ENCODE results near the gene KLRK1. TPM values are rescaled to one million over a fixed set of nuclear protein-coding genes. Genes with fewer than 3 reads are reported as not detected.
"Not testable (repeated sequence)": the region's sequence is repeated elsewhere in the genome, so short reads cannot be mapped to it uniquely, and the experiment has no call there.

KLRK1 gene
- total and polyA plus RNA-seq, 4 experiments from 2014 or later, result 1.3 to 1.9 (median 1.4) TPM

DNA sequence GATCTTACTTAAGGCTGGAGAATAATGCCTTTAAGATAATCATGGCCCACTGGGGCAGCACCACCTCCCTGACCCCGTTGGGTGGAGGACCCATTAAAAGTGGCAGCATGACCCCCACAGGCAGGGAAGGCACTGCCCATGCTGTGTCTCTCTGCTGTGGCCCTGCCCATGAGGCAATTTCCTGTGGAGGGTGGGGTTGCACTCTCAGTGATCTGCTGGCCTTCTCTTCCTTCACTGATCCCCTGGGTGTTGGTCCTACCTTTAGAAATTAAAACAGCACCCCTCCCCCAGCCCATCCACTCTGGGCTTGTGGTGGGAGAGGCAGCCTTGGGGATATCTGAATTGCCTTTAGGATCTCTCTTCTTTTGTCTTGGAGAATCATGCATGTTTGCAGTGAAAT, 17.3 kb downstream of the KLRK1 start:
- peaks cover 0 to 8% (median under 1%) of the 10 kb centered on the region in 8 donors for H3K9me3 Mint-ChIP-seq
- POLR2A ChIA-PET (ENCODE audit: partially characterized antibody), result no interaction called here
- no peak overlapping the region for H3K27ac ChIP-seq (ENCODE audit: low read depth, low read length)
- CTCF ChIA-PET (ENCODE audit: partially characterized antibody), result no interaction called here
- H3K9me3 ChIP-seq (ENCODE audit: control insufficient read depth in 1 of 2, low read length in 2 of 2), result no peaks in the 10 kb centered on the region
- H3K27me3 Mint-ChIP-seq, result peaks cover 6 to 7% of the 10 kb centered on the region in 2 donors
- DNase-seq, result no peak
- H3K4me3 ChIP-seq (ENCODE audit: low read length in 2 of 2), result no peak overlapping the region
- intact Hi-C loops (cut with micrococcal nuclease), result no loop called here
- no peaks in the 10 kb centered on the region for H3K27me3 ChIP-seq (ENCODE audit: insufficient read depth, low read length)
- H3K27ac Mint-ChIP-seq, result no peak overlapping the region
- H3K36me3 ChIP-seq (ENCODE audit: insufficient read depth, low read length), result no peaks in the 10 kb centered on the region
- H3K36me3 Mint-ChIP-seq, result peaks cover 0 to 4% of the 10 kb centered on the region in 2 donors
- H3K4me1 ChIP-seq (ENCODE audit: insufficient read depth, low read length), result no peaks in the 10 kb centered on the region
- H3K4me1 Mint-ChIP-seq, result peaks cover 0 to 5% (median 4%) of the 10 kb centered on the region in 4 donors
- H3K4me3 Mint-ChIP-seq, result no peak overlapping the region

DNA sequence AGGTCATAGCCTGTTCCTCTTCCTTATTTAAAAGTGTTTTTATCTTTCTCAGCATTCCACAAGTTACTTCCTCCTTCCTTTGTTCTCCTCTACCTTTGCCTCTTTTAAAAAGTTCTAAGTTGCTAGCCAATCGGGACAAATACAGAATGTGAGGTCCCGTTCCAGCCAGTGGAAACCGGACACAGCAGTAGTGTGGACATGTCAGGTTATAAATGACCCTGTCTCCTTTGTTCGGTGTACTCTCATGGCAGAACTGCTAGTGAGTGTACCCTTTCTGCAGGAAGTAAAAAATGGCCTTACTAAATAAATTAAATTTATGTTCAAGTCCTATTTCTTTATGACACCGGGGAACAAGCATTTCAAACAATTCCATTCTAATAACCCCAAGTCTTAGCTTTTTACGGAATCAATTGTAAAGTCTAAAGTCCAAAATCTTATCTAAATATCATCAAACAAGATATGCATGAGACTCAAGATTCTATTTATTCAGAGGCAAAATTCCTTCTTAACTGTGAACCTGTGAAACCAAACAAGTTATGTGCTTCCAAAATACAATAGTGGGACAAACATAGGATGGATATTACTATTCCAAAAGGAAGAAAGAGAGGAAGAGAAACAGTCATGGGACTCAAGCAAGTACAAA, 17.8 kb downstream of the KLRK1 start:
- H3K4me1 ChIP-seq (ENCODE audit: insufficient read depth, low read length), result not testable (repeated sequence)

DNA sequence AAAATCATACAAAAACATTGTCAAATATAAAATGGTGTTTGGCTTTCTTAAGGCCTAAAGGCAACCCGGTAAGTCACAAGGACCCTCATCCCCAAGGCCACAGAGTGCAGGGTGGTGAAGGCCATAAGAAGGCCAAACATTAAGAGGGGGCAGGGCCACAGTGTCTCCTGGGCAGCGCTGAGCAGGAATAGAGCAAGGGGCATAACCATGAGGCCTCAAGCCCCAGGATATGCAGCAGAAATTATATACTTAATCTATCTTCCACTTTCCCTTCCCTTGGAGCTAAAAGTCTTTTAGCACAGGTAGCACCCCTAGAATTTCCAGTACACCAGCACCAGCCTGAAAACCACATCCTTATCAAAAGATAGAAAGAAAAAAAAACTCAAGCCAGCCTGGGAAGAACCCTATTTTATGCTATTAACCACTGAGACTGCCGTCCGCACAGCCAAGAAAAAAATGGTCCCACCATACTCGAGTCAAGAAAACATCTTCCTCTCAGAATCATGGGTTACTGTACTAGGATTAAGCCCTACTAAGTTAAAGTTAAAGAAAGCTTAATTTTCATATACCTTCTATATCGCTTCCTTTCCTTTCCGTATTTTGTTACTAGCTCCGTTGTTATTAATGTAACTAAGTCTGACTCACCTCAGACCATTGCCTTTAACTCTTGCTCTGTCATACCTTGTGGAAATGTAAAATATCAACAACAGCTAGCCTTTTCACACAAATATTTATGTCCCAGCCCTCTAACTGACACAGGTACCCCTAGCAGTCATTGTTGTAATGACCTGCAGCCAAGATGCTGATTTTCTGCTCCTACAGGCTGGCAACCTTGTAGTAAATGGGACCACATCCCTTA, 20.1 kb downstream of the KLRK1 start:
- no peak for DNase-seq
- Mint-ChIP-seq H3K27me3 (peaks cover 6 to 7% of the 10 kb centered on the region in 2 donors), H3K27ac (peak overlapping the region in 1 of 7 donors; percentile 62), H3K4me1 (peaks cover 0 to 5% (median 4%) of the 10 kb centered on the region in 4 donors), H3K4me3 (no peak overlapping the region), H3K36me3 (no peaks in the 10 kb centered on the region), H3K9me3 (peaks cover 0 to 5% (median 0%) of the 10 kb centered on the region in 8 donors)
- CTCF ChIA-PET (ENCODE audit: partially characterized antibody), result no interaction called here
- no peaks in the 10 kb centered on the region for H3K36me3 ChIP-seq (ENCODE audit: insufficient read depth, low read length)
- POLR2A ChIA-PET (ENCODE audit: partially characterized antibody), result no interaction called here
- H3K4me3 ChIP-seq (ENCODE audit: low read length in 2 of 2), result no peak overlapping the region
- intact Hi-C loops (cut with micrococcal nuclease), result no loop called here
- peaks cover 10% of the 10 kb centered on the region for H3K4me1 ChIP-seq (ENCODE audit: insufficient read depth, low read length)
- H3K27ac ChIP-seq (ENCODE audit: low read depth, low read length), result no peak overlapping the region
- no peaks in the 10 kb centered on the region for H3K9me3 ChIP-seq (ENCODE audit: control insufficient read depth in 1 of 2, low read length in 2 of 2)
- no peaks in the 10 kb centered on the region for H3K27me3 ChIP-seq (ENCODE audit: insufficient read depth, low read length)

More for the DNA sequence above, 17.8 kb downstream of the KLRK1 start:
- POLR2A ChIA-PET (ENCODE audit: partially characterized antibody); H3K4me3 Mint-ChIP-seq; intact Hi-C loops (cut with micrococcal nuclease); DNase-seq; H3K4me1 Mint-ChIP-seq; H3K4me3 ChIP-seq (ENCODE audit: low read length in 2 of 2); H3K27ac ChIP-seq (ENCODE audit: low read depth, low read length); H3K36me3 ChIP-seq (ENCODE audit: insufficient read depth, low read length); H3K27me3 ChIP-seq (ENCODE audit: insufficient read depth, low read length); H3K27ac Mint-ChIP-seq; H3K27me3 Mint-ChIP-seq; CTCF ChIA-PET (ENCODE audit: partially characterized antibody); H3K36me3 Mint-ChIP-seq; H3K9me3 ChIP-seq (ENCODE audit: control insufficient read depth in 1 of 2, low read length in 2 of 2); H3K9me3 Mint-ChIP-seq: not testable (repeated sequence)

DNA sequence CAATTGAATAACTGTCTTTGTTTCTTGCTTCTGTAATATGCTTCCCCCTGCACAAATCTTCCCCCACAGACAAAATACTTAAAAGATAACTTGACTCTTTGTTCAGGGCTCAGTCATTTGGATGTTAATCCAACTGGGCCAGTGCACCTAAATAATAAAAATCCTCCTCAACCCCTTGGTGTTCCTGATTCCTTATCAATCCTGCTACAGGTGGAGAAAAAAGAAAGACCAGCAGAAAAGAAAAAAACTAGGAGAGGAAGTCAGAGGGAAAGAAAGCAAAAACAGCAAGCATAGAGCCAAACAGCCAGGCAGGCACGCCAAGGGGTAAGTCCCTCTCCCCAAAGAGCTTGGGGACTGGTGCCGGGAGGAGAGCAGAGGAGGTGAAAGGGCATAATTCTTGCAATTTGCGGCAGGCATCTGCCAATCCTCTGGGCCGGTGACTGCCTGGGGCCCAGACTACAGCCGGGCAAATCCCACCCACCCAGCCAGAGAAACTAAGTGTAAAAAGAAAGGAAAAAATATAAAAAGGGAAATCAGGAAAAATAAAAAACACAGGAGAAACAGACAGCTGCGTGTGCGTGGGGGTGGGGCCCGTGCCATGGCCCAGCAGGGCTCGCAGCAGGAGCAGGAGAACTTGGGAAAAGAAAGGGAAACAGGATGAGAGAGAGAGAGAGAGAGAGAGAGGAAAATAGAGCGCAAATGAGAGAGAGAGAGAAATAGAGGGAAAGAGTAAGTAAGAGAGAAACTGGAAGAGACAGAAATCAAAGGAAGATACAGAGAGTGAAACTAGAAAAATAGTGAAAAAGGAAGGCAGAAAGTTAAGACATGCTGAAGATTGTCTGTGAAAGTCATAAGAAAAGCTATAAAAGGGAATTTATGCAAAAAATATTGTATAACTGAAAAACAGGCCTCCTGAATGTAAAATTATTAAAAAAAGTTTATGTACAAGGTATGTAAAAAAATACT, 21.4 kb downstream of the KLRK1 start:
- POLR2A ChIA-PET (ENCODE audit: partially characterized antibody), result no interaction called here
- DNase-seq, result no peak

DNA sequence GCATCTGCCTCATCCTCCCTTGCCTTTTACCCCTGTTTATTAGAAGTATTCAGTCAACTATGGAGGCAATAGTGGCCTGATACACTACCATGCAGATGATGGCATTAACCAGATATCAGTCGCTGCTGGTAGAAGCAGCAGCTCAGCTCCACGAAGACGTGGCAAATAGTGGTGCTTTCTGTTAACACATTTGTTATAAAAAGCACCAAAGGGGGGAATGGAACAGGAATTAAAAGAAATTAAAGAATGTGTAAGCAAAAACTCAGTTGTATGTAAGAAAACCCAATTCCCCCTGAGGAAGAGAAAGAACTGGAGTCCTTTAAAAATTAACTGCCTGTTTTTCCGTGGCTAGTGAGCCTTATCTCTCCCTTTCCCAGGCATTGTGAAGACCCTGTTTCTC, 22.1 kb downstream of the KLRK1 start:
- POLR2A ChIA-PET (ENCODE audit: partially characterized antibody); H3K4me3 ChIP-seq (ENCODE audit: low read length in 2 of 2); H3K27me3 ChIP-seq (ENCODE audit: insufficient read depth, low read length); H3K27ac Mint-ChIP-seq; H3K36me3 ChIP-seq (ENCODE audit: insufficient read depth, low read length); H3K4me1 Mint-ChIP-seq; CTCF ChIA-PET (ENCODE audit: partially characterized antibody); DNase-seq; H3K27ac ChIP-seq (ENCODE audit: low read depth, low read length); H3K9me3 Mint-ChIP-seq; H3K36me3 Mint-ChIP-seq; H3K9me3 ChIP-seq (ENCODE audit: control insufficient read depth in 1 of 2, low read length in 2 of 2); H3K27me3 Mint-ChIP-seq; intact Hi-C loops (cut with micrococcal nuclease): not testable (repeated sequence)
- H3K4me1 ChIP-seq (ENCODE audit: insufficient read depth, low read length), result peaks cover 16% of the 10 kb centered on the region
- peak overlapping the region in 1 of 8 donors; percentile 53 for H3K4me3 Mint-ChIP-seq

More for the DNA sequence above, 21.4 kb downstream of the KLRK1 start:
- intact Hi-C loops (cut with micrococcal nuclease), result no loop called here
- Histone ChIP-seq H3K36me3 (ENCODE audit: insufficient read depth, low read length) (no peaks in the 10 kb centered on the region), H3K27ac (ENCODE audit: low read depth, low read length) (no peak overlapping the region), H3K4me1 (ENCODE audit: insufficient read depth, low read length) (peaks cover 16% of the 10 kb centered on the region), H3K27me3 (ENCODE audit: insufficient read depth, low read length) (no peaks in the 10 kb centered on the region), H3K9me3 (ENCODE audit: control insufficient read depth in 1 of 2, low read length in 2 of 2) (no peaks in the 10 kb centered on the region), H3K4me3 (ENCODE audit: low read length in 2 of 2) (no peak overlapping the region)
- H3K9me3 Mint-ChIP-seq, result peaks cover 0 to 5% (median 0%) of the 10 kb centered on the region in 8 donors
- CTCF ChIA-PET (ENCODE audit: partially characterized antibody), result no interaction called here
- peak overlapping the region in 1 of 8 donors; percentile 53 for H3K4me3 Mint-ChIP-seq
- H3K27me3 Mint-ChIP-seq, result peaks cover 2 to 7% of the 10 kb centered on the region in 2 donors
- no peaks in the 10 kb centered on the region for H3K36me3 Mint-ChIP-seq
- H3K27ac Mint-ChIP-seq, result no peak overlapping the region
- H3K4me1 Mint-ChIP-seq, result peaks cover 0 to 5% (median 4%) of the 10 kb centered on the region in 4 donors

DNA sequence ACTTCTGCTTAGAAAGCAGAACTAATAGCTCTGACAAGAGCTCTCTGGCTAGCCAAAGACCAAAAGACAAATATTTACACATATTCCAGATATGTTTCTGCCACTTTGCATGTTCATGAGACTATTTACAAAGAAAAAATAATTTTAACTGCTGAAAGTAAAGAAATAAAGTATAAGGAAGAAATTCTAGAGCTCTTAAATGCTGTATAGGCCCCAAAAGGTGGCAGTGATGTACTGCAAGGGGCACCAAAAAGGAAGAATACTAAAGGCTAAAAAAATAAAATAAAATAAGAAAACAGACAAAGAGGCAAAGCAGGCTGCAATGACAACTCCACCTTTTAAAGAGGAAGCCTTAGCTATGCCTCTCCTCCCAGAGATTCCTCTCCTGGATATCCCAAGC, 23.0 kb downstream of the KLRK1 start:
- DNase-seq, result no peak
- intact Hi-C loops (cut with micrococcal nuclease), result no loop called here
- Histone ChIP-seq H3K4me3 (ENCODE audit: low read length in 2 of 2) (no peak overlapping the region), H3K27me3 (ENCODE audit: insufficient read depth, low read length) (no peaks in the 10 kb centered on the region), H3K36me3 (ENCODE audit: insufficient read depth, low read length) (no peaks in the 10 kb centered on the region), H3K4me1 (ENCODE audit: insufficient read depth, low read length) (peaks cover 16% of the 10 kb centered on the region), H3K9me3 (ENCODE audit: control insufficient read depth in 1 of 2, low read length in 2 of 2) (no peaks in the 10 kb centered on the region), H3K27ac (ENCODE audit: low read depth, low read length) (no peak overlapping the region)
- H3K27me3 Mint-ChIP-seq, result peaks cover 2 to 5% of the 10 kb centered on the region in 2 donors
- H3K4me1 Mint-ChIP-seq, result peaks cover 0 to 6% (median 4%) of the 10 kb centered on the region in 4 donors
- POLR2A ChIA-PET (ENCODE audit: partially characterized antibody), result interaction anchor here (1.3 kb wide), 1 partner anchor 246 kb away, joined by 4 read pairs; the partner anchor contains the start of gene MAGOHB
- no peak overlapping the region for H3K4me3 Mint-ChIP-seq
- H3K9me3 Mint-ChIP-seq, result peaks cover 0 to 5% (median 0%) of the 10 kb centered on the region in 8 donors
- H3K27ac Mint-ChIP-seq, result no peak overlapping the region
- no peaks in the 10 kb centered on the region for H3K36me3 Mint-ChIP-seq
- CTCF ChIA-PET (ENCODE audit: partially characterized antibody), result interaction anchor here (1.2 kb wide), 3 partner anchors 131 to 212 kb away, joined by 3 to 4 read pairs (median 3); no protein-coding TSS in a partner anchor

Measured in CD4-positive, alpha-beta memory T cell (primary cell).